Measurements from ENCODE around the gene FAM13C. TPM values are rescaled to one million over a fixed set of nuclear protein-coding genes. Genes with fewer than 3 reads are reported as not detected.

FAM13C gene
- polyA plus RNA-seq, 12 donors, result 31.1 to 67.0 (median 37.6) TPM; not detected in 1

DNA sequence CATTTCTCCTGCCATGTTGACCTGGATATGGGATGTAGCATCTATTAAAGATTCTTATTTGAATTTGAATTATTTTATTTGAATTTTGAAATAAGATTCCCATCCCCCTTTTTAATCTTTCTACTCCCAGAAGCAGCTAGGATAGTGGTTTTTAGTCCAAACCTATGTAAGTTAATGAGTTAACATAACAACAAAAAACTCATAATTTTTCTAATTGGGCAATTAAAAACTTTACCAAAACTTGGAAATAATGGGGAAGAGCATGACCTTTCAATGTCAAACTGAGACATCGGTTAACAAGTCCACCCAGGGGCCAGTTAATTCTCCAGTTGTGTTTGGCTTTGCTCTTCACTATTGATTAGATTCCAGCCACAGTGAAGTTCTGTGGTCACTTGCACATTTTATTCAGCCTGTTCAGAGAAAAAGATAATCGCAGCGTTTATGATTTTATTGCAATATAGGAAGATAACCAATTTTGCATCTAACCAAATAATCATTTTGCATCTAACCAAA, 1.2 kb upstream of the FAM13C start:
- no peak for DNase-seq

DNA sequence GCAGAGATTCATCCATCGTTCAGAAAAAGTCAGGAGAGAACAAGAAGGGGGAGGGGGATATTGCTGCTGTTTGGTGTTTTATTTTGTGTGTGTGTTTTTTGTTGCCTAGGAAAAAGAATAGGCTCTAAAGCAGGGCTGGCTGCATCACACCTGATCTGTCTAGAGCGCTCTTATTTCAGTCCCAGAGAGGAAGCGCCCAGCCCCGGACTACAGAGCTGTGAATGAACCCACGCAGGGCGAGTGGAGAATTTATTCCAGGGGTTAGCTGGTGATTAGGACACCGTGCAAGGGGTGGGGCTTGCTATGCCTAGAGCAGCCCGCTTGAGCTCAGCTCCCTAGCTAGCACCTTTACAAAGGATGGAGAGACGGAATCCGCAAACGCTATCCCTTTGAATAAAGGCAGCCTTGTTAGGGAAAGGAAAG, 621 bp upstream of the FAM13C start:
- peak; percentile 76 for DNase-seq

DNA sequence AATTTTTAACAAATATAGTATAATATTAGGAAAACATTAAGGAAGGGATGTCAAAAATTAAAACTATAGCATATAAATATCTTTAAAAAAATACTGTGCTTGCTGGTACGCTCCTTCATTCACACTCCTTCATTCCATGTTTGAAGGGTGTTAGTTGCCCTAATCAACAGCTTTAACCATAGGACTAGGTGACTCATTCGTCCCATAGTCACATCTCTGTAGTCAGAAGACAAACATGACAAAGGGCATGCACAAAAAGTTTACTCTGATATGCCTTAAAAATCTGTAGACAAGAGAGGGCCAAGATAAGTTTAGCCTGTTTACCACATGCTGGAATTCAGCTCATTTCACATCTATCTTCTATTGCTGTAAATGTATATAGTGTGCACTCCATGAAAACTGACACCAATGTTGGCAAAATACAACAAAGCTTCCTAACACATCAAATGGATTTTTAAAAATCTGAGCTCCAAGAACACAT, 646 bp downstream of the FAM13C start:
- no peak for DNase-seq

DNA sequence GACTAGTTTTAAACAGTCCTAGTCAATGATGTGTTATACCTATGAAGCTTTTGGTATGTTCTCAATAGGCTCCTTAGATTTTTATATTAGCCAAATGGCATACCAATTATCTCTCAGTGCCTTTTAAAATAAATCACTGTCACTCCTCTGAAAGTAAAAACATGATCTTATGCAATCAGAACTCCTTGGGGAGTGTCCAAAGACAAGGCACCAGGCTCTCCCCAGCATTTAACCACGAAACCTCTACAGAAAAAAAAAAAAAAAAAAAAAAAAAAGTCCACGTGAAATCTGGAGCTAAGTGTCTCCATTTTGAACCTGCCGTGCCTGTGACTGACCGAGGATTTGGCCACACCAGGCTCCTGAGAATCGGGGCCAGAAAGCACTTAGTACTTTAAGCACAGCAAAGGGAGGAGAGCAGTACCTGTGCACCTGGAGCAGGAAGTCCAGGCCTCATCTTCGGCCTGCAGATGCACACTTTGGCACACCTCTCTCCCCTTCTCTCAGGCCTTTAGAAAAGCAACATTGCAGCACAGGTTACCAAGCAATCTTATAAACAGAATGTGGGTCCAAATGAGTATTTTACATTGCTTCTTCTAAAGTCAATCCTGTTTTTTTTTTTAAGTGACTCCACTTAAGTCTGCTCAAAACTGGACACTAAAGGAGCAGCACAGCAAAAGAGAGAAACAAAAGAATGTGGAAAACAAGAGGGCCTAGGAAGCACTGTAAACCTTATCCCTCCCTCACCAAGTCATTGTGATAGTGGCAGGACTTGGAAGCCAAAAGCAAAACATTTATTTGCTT, 1.5 kb downstream of the FAM13C start:
- no peak for DNase-seq

DNA sequence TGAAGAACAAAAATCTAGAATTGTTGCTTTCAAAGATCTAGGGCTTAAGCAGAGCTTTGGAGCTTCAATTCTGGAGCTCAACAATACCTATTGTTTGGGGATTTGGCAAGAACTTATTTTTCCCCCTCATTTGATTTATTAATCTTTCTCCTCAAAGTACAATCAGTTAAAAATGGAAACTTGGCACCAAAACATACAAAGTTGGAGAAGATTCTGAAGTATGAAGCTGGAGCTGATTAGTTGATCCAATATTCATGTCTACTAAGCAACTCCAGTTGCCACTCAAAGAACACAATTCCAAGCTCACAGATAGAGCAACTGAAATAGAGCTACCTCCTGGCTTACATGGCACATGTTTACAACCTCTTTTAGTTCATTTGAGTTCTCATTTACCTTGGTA, 3.8 kb downstream of the FAM13C start:
- no peak for DNase-seq

DNA sequence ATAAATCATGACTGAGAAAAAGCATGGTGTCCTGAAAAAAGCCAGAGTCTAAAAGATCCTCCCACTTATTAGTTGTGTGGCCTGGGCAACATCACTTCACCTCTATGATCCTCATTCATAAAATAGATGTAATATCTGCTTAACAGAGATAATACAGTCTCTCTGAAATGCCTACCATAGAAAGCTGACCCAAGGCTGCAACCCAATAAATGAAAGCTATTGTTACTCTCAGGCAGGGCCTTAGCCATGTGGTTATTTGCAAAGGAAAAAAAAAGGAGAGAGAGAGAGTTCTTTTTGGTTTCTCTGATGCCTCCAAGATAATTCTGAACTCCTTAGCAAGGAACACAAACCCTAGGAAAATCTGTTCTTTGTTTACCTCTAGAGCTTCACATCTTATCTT, 7.9 kb downstream of the FAM13C start:
- DNase-seq, result no peak

DNA sequence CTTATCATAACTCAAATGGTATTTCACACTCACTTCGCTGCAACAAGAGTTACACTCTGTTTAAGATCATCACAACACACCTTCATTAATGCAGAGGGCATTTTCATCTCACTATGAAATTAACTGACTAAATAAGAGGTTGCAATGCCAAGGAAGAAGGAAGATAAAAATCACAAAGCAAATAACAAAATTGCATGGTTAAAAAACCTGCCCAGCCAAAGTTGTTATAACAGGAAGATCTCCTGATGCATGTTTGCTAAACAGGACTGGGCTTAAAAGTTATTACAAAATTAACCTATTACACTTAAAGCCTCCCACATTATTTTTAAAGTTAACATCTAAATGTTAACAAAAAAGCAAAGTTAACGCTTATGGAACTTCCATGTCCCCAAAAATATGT, 11.8 kb downstream of the FAM13C start:
- DNase-seq, result no peak

DNA sequence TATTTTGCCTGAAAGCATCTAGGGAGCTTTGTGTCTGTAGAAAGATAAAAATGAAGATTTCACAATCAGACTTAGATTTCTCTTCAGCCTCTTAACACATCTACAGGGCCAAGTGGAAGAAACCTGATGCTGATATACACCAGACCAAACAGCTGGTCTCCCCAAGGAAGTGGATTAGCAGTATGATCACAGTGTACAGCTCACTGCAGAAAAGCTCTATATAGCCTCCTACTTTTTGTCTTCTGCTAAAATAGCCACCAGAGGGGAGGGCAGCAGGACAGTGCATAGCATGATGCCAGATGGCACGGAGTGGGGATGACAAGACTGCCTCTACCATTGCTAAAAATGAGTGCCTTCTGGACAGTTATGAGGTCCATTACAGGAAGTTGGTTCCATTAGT, 16.0 kb downstream of the FAM13C start:
- no peak for DNase-seq

DNA sequence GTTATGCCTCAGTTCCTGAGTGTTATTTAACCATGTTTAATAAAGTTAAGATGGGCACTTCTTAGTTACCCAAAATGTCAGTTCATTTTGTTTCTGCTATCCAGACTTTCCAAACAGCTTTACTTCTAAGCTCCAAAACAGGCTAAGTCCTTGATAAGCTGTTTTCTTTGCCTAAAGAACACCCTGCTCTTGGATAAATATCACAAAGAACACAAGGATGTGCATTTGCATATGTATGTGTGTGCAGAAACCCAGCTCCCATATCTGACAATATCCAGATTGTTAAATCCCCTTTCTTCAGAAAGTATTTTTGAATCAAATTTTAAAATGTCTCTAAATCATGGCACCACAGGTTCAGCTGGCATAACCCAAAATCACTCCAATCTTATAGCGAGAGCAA, 19.6 kb downstream of the FAM13C start:
- no peak for DNase-seq

DNA sequence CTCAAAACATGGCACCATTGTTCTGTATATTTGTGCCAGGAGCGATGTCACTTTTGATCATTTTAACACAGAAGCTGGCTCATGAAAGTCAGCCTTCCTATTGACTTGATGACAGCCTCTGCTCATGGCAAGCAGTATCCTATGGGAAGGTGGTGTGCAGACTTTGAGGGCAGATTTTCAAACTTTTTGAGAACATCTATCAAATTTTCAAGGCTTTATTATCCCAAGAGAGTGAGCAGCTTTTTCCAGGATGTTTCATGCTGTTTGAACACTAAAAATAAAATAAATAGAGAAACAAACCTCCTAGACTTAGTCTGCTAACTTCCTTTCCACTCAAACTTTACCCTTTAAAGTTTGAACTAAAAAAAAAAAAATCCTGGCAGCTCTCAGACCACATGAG, 20.3 kb downstream of the FAM13C start:
- DNase-seq, result no peak

DNA sequence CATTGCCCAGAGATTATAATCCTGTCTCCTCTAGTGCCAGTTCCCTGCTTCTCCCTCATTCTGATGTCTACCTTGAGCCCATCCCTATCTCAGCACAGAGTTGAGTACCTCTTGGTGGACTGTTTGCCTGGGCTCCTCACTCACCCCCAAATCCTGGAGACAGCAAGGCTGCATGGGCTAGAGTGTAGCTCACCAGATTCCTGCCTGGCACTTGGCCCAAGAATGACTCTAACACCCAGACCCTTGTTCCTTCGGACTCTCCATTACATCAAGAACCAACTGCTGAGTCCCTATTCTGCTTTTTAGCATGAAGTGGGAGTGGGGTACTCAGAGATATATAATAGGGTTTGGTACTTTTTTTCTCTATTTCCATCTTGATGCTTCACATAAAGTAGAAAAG, 22.1 kb downstream of the FAM13C start:
- no peak for DNase-seq

DNA sequence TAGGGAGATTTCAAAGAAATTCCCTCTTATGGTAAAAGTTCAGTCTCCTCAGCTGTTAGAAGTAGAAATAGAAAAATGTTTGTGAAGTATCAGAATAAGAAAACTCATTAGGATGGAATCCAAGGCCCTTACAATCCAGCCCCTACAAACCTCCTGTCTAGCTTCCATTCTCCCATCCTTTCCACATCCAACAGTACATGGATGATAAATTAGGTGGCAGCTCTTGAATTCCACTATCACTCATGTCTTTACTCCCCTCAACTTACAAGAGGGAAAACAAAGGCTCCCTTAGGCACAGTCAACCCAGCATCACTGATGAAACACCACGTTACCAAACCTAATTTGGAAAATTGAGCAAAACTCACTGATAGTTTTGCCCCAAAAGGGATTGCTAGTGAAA, 23.0 kb downstream of the FAM13C start:
- DNase-seq, result no peak

DNA sequence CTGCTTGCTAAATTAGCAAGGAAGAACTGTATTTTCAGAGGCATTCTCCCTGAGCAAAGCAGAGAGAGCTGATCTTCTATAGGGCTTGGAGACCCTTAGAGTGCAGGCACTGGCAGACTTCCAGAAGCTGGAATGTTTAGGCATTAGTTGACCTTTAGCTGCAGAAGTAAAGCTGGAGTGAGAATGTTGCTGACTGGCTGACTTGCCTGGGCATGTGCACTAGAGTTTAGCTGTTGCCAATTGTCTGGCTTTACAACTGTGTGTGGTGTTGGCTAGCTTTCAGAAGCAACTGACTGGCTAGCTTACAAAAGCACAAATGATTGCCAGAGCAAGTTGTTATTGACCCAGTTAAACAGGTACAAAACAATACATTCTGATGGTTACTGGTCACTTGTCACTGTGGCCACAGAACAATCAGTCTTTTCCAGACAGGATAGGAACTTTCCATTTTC, 25.1 kb downstream of the FAM13C start:
- peak; percentile 73 for DNase-seq

DNA sequence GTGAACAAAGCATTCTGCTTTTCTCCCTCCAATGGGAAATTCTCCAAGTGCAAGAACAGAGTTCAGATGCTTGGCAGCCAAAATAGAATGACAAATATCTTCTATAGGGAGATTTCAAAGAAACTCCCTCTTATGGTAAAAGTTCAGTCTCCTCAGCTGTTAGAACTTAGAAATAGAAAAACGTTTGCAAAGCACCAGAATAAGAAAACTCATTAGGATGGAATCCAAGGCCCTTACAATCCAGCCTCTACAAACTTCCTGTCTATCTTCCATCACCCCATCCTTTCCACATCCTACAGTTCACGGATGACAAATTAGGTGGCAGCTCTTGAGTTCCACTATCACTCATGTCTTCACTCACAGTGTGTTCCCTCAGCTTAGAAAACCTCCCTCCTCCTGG, 25.7 kb downstream of the FAM13C start:
- peak; percentile 93 for DNase-seq

DNA sequence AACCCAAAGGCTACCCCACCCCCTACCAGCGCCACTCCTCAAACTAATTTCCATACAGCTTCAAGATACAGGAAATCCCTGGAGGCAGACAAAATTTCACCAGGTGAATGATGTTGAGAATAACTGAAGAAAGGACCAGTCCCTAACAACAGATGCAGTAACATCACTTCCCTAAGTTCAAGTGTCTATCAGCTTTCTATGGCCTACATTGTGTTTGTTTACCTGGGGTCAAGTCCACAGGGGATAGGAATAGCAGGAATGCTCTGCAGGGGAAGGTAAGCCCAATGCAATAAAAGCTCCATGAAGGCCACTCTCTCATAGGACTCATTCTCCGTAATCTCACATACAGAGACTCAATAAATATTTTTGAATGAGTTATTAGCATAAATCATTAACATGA, 26.9 kb downstream of the FAM13C start:
- DNase-seq, result no peak

DNA sequence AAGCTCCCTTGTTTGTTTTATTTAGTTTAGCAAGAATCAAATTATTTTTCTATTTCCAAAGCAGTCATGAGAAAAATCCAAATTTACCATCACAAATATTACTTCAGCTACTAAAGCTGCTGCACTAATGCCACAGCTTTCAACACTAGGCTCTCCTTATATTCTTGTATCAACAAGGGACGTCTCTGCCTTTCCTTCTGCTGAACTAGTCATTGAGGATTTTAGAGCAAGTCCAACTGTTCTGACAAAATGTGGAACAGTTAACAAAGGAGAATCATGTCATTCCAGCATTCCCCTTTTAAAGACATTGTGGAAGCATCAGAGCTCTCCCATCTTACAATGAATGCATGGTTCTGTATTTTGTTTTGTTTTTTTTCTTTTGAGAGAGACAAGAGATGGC, 28.6 kb downstream of the FAM13C start:
- DNase-seq, result peak; percentile 40

DNA sequence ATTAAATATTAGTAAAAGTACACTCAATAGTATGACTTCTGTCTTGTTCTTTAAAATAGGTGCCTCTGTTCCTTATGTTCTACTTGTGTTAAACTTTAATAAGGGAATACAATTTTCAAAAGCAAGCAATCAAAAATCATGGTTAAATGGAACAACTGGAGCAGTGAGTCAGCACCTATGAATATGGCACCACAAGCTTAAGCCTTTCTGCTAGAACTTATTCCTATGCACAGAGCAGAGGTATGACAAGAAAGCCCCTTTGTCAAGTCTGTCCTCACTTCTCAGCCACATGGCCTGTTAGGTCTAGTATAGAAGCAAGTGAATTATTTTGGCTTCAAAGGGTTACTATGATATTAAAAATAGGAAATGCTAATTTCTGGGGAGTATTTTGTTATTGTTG, 29.8 kb downstream of the FAM13C start:
- no peak for DNase-seq

DNA sequence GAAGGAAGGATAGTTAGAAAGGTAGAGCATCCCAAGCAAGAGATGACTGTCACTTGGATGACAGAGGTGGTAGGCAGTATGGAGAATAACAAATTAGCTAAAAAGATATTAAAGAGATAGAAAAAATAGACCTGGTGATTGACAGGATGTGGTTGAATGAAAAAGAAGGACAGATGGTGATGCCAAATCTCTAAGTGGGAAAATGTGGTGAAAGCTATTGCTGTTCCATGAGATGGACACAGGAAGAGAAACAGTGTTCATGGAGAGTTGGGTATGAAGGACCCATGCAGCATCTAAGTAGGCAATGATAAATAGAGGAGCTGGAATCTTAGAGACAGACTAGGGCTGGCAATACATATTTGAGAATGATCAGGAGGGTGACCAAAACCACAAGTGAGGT, 30.7 kb downstream of the FAM13C start:
- DNase-seq, result no peak

DNA sequence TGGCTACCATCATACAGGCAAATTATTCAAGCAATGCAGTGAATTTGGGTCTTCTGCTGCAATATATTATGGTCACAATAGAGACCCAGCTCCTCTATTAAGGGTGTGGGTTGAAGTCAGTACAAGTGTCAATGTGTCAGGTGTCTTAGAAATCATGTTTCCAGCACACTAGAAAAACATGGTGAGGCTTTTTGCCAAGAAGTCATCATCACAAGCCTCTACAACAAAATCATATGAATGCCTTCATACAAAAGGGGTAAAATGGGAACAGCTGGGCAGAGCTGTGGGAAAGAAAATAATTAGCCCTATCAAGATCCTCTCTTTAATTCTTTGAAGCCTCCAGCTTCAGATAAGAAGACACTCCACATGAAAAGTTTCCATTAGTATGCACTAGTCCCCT, 37.2 kb downstream of the FAM13C start:
- DNase-seq, result no peak

DNA sequence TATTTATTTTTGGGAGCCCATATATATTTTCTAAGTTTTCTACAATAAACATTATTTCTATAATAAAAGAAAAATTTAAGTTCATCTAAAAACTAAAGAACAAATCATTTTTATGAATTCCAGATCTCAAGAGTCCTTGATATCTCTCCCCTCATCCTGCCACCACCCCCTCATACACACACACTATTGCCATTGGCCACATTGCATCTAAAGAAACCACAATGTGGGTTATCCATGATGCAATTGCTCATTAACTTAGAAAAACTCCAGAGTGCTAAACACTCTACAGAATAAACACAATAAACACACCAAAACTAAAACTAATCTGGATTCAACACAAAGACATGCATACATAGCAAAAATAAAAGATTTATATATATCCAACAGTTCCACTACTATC, 37.8 kb downstream of the FAM13C start:
- DNase-seq, result no peak

DNA sequence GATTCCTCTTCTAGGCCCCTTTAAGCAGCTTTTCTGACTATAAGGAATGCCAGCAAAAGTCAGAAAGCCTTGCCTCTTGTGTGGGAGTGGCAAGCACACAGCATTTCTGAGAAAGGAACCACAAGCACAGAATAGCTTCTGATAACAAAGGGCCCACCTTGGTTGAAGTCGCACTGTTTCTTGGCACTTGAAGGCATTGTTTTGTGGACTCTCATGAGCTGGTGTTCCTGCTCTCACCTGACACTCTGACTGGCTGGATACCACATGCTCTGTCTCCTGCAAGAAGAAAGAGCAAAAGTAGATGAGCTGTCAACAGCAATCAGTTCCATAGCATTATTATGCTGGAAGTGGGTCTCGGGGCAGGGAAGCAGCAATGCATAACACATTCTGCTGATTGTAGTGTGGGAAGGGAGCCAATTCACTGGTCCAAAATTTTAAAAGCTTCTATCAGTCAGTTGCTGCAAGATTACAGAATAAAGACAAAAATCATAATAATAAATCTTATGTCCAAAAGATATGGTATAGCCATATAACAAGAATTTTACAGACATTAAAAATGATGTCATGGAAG, 38.4 kb downstream of the FAM13C start:
- DNase-seq, result no peak

DNA sequence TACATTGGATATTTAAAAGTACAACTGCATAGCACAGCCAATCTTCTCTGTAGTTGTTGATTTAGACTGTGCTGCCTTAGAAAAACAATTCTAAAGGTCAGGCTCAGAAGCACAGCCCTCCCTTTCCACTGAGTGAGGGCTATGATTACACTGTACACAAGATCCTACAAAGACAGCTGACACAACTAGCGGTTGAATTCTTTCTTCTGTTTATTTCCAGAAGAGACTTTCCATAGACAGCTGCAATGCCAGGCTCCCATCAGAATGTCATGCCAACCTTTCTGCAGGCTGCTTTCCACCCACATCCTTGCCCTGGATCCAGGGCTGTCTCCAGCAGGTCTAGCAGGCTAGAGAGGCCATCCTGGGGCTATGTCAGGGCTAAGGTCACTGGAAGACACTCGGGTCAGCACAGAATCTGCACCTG, 39.3 kb downstream of the FAM13C start:
- DNase-seq, result no peak

DNA sequence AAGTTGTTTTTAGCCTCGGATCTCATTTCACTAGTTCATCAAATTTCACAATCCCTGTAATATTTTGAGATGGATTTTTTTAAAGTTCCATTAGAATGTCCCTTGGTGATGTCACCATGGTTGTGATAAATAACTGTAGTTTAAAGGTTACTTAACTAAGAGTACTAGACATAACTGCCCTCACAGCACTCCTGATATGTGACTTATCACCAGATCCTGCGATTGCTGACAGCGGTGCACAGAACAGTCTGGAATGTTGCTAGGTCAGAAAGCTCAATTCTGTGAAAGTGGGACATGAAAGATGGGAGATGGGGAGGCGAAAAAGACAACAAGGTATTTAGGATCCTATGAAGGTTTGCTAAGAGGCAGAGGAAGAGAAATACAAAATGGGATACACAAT, 40.2 kb downstream of the FAM13C start:
- DNase-seq, result no peak
